HT1080 (cell line): ENCODE data around the gene TMEM236. TPM values are rescaled to one million over a fixed set of nuclear protein-coding genes. Genes with fewer than 3 reads are reported as not detected.
"Not testable (repeated sequence)": the region's sequence is repeated elsewhere in the genome, so short reads cannot be mapped to it uniquely, and the experiment has no call there.

Source experiments
- DNase-seq: peaks from one replicate; pipeline ENCODE4 v3.0.0-alpha.2; 2015; ENCODE audit warnings: low read depth
- polyA plus RNA-seq, 2 experiments: library from polyadenylated mRNA; depleted of rRNA; stranded (reverse); fragments of >200 nt; gene quantifications; 2 replicates each; pipeline ENCODE4 v1.2.3, GENCODE V29; 2015
- total RNA-seq: library from RNA; depleted of rRNA; stranded (reverse); fragments of >200 nt; shearing (Covaris generic); gene quantifications from 2 replicates; pipeline ENCODE4 v1.2.3, GENCODE V29; 2014; rRNA removed

The TMEM236 gene
- total RNA-seq, result 0.02 TPM in 1 of 2 replicates, not detected in the other
- 0.03 TPM in 1 of 2 replicates, not detected in the other for polyA plus RNA-seq (2015; cell fraction: cytosol; rRNA removed)
- 0.02 and 0.04 TPM in 2 replicates for polyA plus RNA-seq (2015; cell fraction: nucleus; rRNA removed)

- no peak for DNase-seq
These were observed at the start of gene TMEM236 for GRCh38 chr10:17751781-17752445. Gene TMEM236, plus strand, starts transcription at chr10:17752201. Its CDS starts 95 bp downstream, at chr10:17752296.

GRCh38 chr10:17703706-17704105, 48.3 kb upstream of the TMEM236 start:
- DNase-seq, result no peak

- no peak for DNase-seq
These were observed 43.2 kb upstream of the TMEM236 start for GRCh38 chr10:17708821-17709220.

- DNase-seq, result no peak
These were observed 42.5 kb upstream of the TMEM236 start for GRCh38 chr10:17709492-17709891.

GRCh38 chr10:17710181-17710580, 41.8 kb upstream of the TMEM236 start:
- DNase-seq, result no peak

- DNase-seq, result no peak
These were observed 39.9 kb upstream of the TMEM236 start for GRCh38 chr10:17712053-17712452.

- no peak for DNase-seq
These were observed 39.1 kb upstream of the TMEM236 start for GRCh38 chr10:17712717-17713471.

- no peak for DNase-seq
These were observed 38.2 kb upstream of the TMEM236 start for GRCh38 chr10:17713758-17714157.

GRCh38 chr10:17716161-17716560, 35.8 kb upstream of the TMEM236 start:
- DNase-seq, result no peak

GRCh38 chr10:17722317-17723014, 29.5 kb upstream of the TMEM236 start:
- DNase-seq, result not testable (repeated sequence)

GRCh38 chr10:17725703-17726102, 26.3 kb upstream of the TMEM236 start:
- no peak for DNase-seq

- DNase-seq, result no peak
These were observed 22.4 kb upstream of the TMEM236 start for GRCh38 chr10:17729630-17730029.

GRCh38 chr10:17730667-17731066, 21.3 kb upstream of the TMEM236 start:
- no peak for DNase-seq

- DNase-seq, result no peak
These were observed 20.5 kb upstream of the TMEM236 start for GRCh38 chr10:17731331-17732020.

GRCh38 chr10:17733620-17734019, 18.4 kb upstream of the TMEM236 start:
- no peak for DNase-seq

GRCh38 chr10:17734432-17735080, 17.4 kb upstream of the TMEM236 start:
- DNase-seq, result no peak

GRCh38 chr10:17735166-17735941, 16.6 kb upstream of the TMEM236 start:
- DNase-seq, result no peak

GRCh38 chr10:17736223-17736622, 15.8 kb upstream of the TMEM236 start:
- no peak for DNase-seq

- peak; percentile 43 for DNase-seq
These were observed 14.7 kb upstream of the TMEM236 start for GRCh38 chr10:17737027-17737965.
